GM18858 (cell line): ENCODE data around the gene FAM89B.

Source experiments
- ATAC-seq: cut with Tn5 transposase; IDR thresholded peaks from one replicate; pipeline ENCODE4 v1.9.1; 2021; ENCODE audit not compliant: unreplicated experiment

Gene FAM89B

GRCh38 chr11:65573391-65574079, 1.2 kb downstream of the FAM89B start:
- no peak for ATAC-seq

- no peak for ATAC-seq
Measured at GRCh38 chr11:65574109-65574810, 1.9 kb downstream of the FAM89B start.

- ATAC-seq: no peak
Measured at GRCh38 chr11:65574811-65575567, 2.7 kb downstream of the FAM89B start.

- no peak for ATAC-seq
Measured at GRCh38 chr11:65575568-65576231, 3.4 kb downstream of the FAM89B start, which contains the start of gene EHBP1L1. Gene EHBP1L1, plus strand, starts transcription at chr11:65576053. Its CDS starts 250 bp downstream, at chr11:65576303.

- ATAC-seq: no peak
Measured at GRCh38 chr11:65576232-65576866, 4.0 kb downstream of the FAM89B start.

- ATAC-seq: no peak
Measured at GRCh38 chr11:65576867-65577755, 4.8 kb downstream of the FAM89B start.

GRCh38 chr11:65577756-65578109, 5.4 kb downstream of the FAM89B start:
- ATAC-seq: no peak

GRCh38 chr11:65578134-65578533, 5.8 kb downstream of the FAM89B start:
- no peak for ATAC-seq

GRCh38 chr11:65578667-65579066, 6.3 kb downstream of the FAM89B start:
- ATAC-seq: no peak

GRCh38 chr11:65579291-65579690, 7.0 kb downstream of the FAM89B start:
- no peak for ATAC-seq

GRCh38 chr11:65580031-65580692, 7.8 kb downstream of the FAM89B start:
- no peak for ATAC-seq

- no peak for ATAC-seq
Measured at GRCh38 chr11:65580756-65581155, 8.4 kb downstream of the FAM89B start.

GRCh38 chr11:65581928-65582327, 9.6 kb downstream of the FAM89B start:
- ATAC-seq: no peak

GRCh38 chr11:65583589-65583988, 11.3 kb downstream of the FAM89B start:
- no peak for ATAC-seq

- ATAC-seq: no peak
Measured at GRCh38 chr11:65584106-65584505, 11.8 kb downstream of the FAM89B start.

GRCh38 chr11:65584723-65585171, 12.4 kb downstream of the FAM89B start:
- no peak for ATAC-seq

GRCh38 chr11:65585396-65586246, 13.3 kb downstream of the FAM89B start:
- no peak for ATAC-seq

- no peak for ATAC-seq
Measured at GRCh38 chr11:65586247-65586630, 13.9 kb downstream of the FAM89B start.
